MG63 (cell line): ENCODE results near the gene VAPB. TPM values are rescaled to one million over a fixed set of nuclear protein-coding genes. Genes with fewer than 3 reads are reported as not detected.

ENCODE experiments used
- DNase-seq: peaks from one replicate; pipeline ENCODE4 v3.0.0-alpha.2; 2020
- H3K27me3 ChIP-seq: fragments of 250-450 bp; sonication (Bioruptor Pico); 2 replicates; pipeline ENCODE4 v1.5.1; 2020; ENCODE audit warnings: mild to moderate bottlenecking, moderate library complexity
- H3K36me3 ChIP-seq: fragments of 250-450 bp; sonication (Bioruptor Pico); 2 replicates; pipeline ENCODE4 v1.5.1; 2020; ENCODE audit warnings: mild to moderate bottlenecking, moderate library complexity
- H3K4me3 ChIP-seq: fragments of 250-450 bp; sonication (Bioruptor Pico); 2 replicates; pipeline ENCODE4 v1.5.1; 2020; ENCODE audit warnings: mild to moderate bottlenecking, moderate library complexity
- H3K9me3 ChIP-seq: fragments of 250-450 bp; sonication (Bioruptor Pico); 2 replicates; pipeline ENCODE4 v1.5.1; 2020; ENCODE audit warnings: mild to moderate bottlenecking, moderate library complexity
- total RNA-seq: library from RNA; depleted of rRNA; stranded (reverse); fragments of >200 nt; shearing (Covaris generic); gene quantifications from 2 replicates; pipeline ENCODE4 v1.2.3, GENCODE V29; 2014; ENCODE audit warnings: low replicate concordance

The VAPB gene
- total RNA-seq, 1 experiment from 2014 or later, result 34.5 TPM

- Histone ChIP-seq H3K4me3 (no peak overlapping the region), H3K9me3 (peaks cover 15% of the 10 kb centered on the region), H3K27me3 (no peaks in the 10 kb centered on the region), H3K36me3 (no peaks in the 10 kb centered on the region)
- DNase-seq, result no peak
Measured at GRCh38 chr20:58473453-58474425, 84.7 kb downstream of the VAPB start.

- Histone ChIP-seq H3K4me3 (no peak overlapping the region), H3K27me3 (no peaks in the 10 kb centered on the region), H3K9me3 (peaks cover 15% of the 10 kb centered on the region), H3K36me3 (no peaks in the 10 kb centered on the region)
- DNase-seq, result no peak
Measured at GRCh38 chr20:58475466-58475865, 86.4 kb downstream of the VAPB start.

- H3K9me3 ChIP-seq, result peaks cover 15% of the 10 kb centered on the region
- peak; percentile 36 for DNase-seq
Measured at GRCh38 chr20:58478141-58478805, 89.2 kb downstream of the VAPB start.

GRCh38 chr20:58479726-58480440, 90.9 kb downstream of the VAPB start:
- no peak for DNase-seq
- Histone ChIP-seq H3K4me3 (no peak overlapping the region), H3K36me3 (no peaks in the 10 kb centered on the region)

More at GRCh38 chr20:58478141-58478805, 89.2 kb downstream of the VAPB start:
- Histone ChIP-seq H3K4me3 (no peak overlapping the region), H3K36me3 (no peaks in the 10 kb centered on the region), H3K27me3 (no peaks in the 10 kb centered on the region)

GRCh38 chr20:58480551-58481336, 91.7 kb downstream of the VAPB start:
- H3K27me3 ChIP-seq, result no peaks in the 10 kb centered on the region
- no peak overlapping the region for H3K4me3 ChIP-seq
- no peak for DNase-seq
- no peaks in the 10 kb centered on the region for H3K36me3 ChIP-seq
- H3K9me3 ChIP-seq, result peaks cover 18% of the 10 kb centered on the region

More at GRCh38 chr20:58479726-58480440, 90.9 kb downstream of the VAPB start:
- Histone ChIP-seq H3K9me3 (peaks cover 17% of the 10 kb centered on the region), H3K27me3 (no peaks in the 10 kb centered on the region)

- Histone ChIP-seq H3K4me3 (no peak overlapping the region), H3K9me3 (peaks cover 25% of the 10 kb centered on the region), H3K36me3 (no peaks in the 10 kb centered on the region), H3K27me3 (no peaks in the 10 kb centered on the region)
- no peak for DNase-seq
Measured at GRCh38 chr20:58481481-58482021, 92.5 kb downstream of the VAPB start.

- peaks cover 27% of the 10 kb centered on the region for H3K9me3 ChIP-seq
- DNase-seq, result no peak
- H3K4me3 ChIP-seq, result no peak overlapping the region
- no peaks in the 10 kb centered on the region for H3K36me3 ChIP-seq
- no peaks in the 10 kb centered on the region for H3K27me3 ChIP-seq
Measured at GRCh38 chr20:58482416-58482815, 93.4 kb downstream of the VAPB start.

GRCh38 chr20:58483051-58483450, 94.0 kb downstream of the VAPB start:
- H3K36me3 ChIP-seq, result no peaks in the 10 kb centered on the region
- H3K4me3 ChIP-seq, result no peak overlapping the region
- DNase-seq, result no peak
- H3K27me3 ChIP-seq, result no peaks in the 10 kb centered on the region
- H3K9me3 ChIP-seq, result peaks cover 27% of the 10 kb centered on the region

GRCh38 chr20:58483470-58483869, 94.4 kb downstream of the VAPB start:
- no peak overlapping the region for H3K4me3 ChIP-seq

GRCh38 chr20:58485393-58485792, 96.4 kb downstream of the VAPB start:
- H3K36me3 ChIP-seq, result no peaks in the 10 kb centered on the region
- H3K9me3 ChIP-seq, result peaks cover 22% of the 10 kb centered on the region
- H3K27me3 ChIP-seq, result no peaks in the 10 kb centered on the region
- no peak for DNase-seq
- H3K4me3 ChIP-seq, result no peak overlapping the region

More at GRCh38 chr20:58483470-58483869, 94.4 kb downstream of the VAPB start:
- peaks cover 23% of the 10 kb centered on the region for H3K9me3 ChIP-seq
- no peak for DNase-seq
- H3K36me3 ChIP-seq, result no peaks in the 10 kb centered on the region
- no peaks in the 10 kb centered on the region for H3K27me3 ChIP-seq

- no peaks in the 10 kb centered on the region for H3K36me3 ChIP-seq
- peaks cover 25% of the 10 kb centered on the region for H3K9me3 ChIP-seq
- no peak overlapping the region for H3K4me3 ChIP-seq
- no peak for DNase-seq
- H3K27me3 ChIP-seq, result no peaks in the 10 kb centered on the region
Measured at GRCh38 chr20:58486207-58486606, 97.2 kb downstream of the VAPB start.

GRCh38 chr20:58492074-58492718, 103.2 kb downstream of the VAPB start:
- Histone ChIP-seq H3K4me3 (no peak overlapping the region), H3K27me3 (no peaks in the 10 kb centered on the region), H3K9me3 (peaks cover 8% of the 10 kb centered on the region), H3K36me3 (no peaks in the 10 kb centered on the region)
- DNase-seq, result no peak

- peaks cover 4% of the 10 kb centered on the region; the same call in 1 of the 2 replicates for H3K9me3 ChIP-seq
- H3K4me3 ChIP-seq, result no peak overlapping the region
- no peak for DNase-seq
- H3K27me3 ChIP-seq, result no peaks in the 10 kb centered on the region
- no peaks in the 10 kb centered on the region for H3K36me3 ChIP-seq
Measured at GRCh38 chr20:58492795-58493524, 103.9 kb downstream of the VAPB start.

GRCh38 chr20:58494923-58495622, 106.0 kb downstream of the VAPB start:
- no peak overlapping the region for H3K4me3 ChIP-seq
- peaks cover 4% of the 10 kb centered on the region; the same call in 1 of the 2 replicates for H3K9me3 ChIP-seq
- DNase-seq, result no peak
- H3K36me3 ChIP-seq, result no peaks in the 10 kb centered on the region
- no peaks in the 10 kb centered on the region for H3K27me3 ChIP-seq
